A549 (cell line): Measurements from ENCODE around the gene CASP10. TPM values are rescaled to one million over a fixed set of nuclear protein-coding genes. Genes with fewer than 3 reads are reported as not detected.
A peak's percentile ranks its signal among the peaks of the same experiment; 100 is the strongest.

ENCODE experiments used
- ATAC-seq, 2 experiments: fragments of 200-7000 bp in 1 of 2; fragments of >200 bp in 1 of 2; cut with Nextera tagmentation in 1 of 2; cut with Tn5 transposase in 1 of 2; 3 replicates each; pipeline versions ENCODE4 v1.8.0 to v1.9.1; 2018 to 2020; ENCODE audit warnings: mild to moderate bottlenecking in 1 of 2, moderate library complexity in 1 of 2
- CTCF ChIA-PET: fragments of 300-600 bp; sonication (Branson Sonifier 250); formaldehyde crosslinking; extraction: SDS; loops from one replicate; lab custom pipeline; 2021; ENCODE audit warnings: antibody characterized with exemption, inconsistent platforms; lab: Yijun Ruan, JAX
- POLR2A ChIA-PET: fragments of 350-600 bp; formaldehyde crosslinking; extraction: SDS; loops from one replicate; lab custom pipeline; 2021; ENCODE audit warnings: antibody characterized with exemption, inconsistent platforms; lab: Yijun Ruan, JAX
- DNase-seq, 2 experiments: peaks; one replicate each; pipeline versions ENCODE4 v3.0.0 to v3.0.0-alpha.2; 2011 to 2016; ENCODE audit warnings: low read depth in 1 of 2, low spot score in 1 of 2
- FAIRE-seq: peaks from 2 replicates; lab custom pipeline; 2011; peaks lifted over from hg19 to GRCh38; lab: Jason Lieb, UNC
- H3K27ac ChIP-seq, 2 experiments: fragments of >200 bp; sonication (Bioruptor Twin); formaldehyde crosslinking; 3 replicates each; pipeline ENCODE4 v1.5.1; 2016 to 2017
- H3K4me1 ChIP-seq: fragments of >200 bp; sonication (Bioruptor Twin); formaldehyde crosslinking; 3 replicates; pipeline ENCODE4 v1.6.1; 2016
- H3K4me2 ChIP-seq: fragments of >200 bp; sonication (Bioruptor Twin); formaldehyde crosslinking; 3 replicates; pipeline ENCODE4 v1.6.1; 2016
- H3K4me3 ChIP-seq: fragments of >200 bp; sonication (Bioruptor Twin); formaldehyde crosslinking; 3 replicates; pipeline ENCODE4 v1.5.1; 2016
- H3K9me3 ChIP-seq: fragments of >200 bp; sonication (Bioruptor Twin); formaldehyde crosslinking; 3 replicates; pipeline ENCODE4 v1.6.1; 2016
- CHD2 ChIP-seq: fragments of 150-350 bp; IDR thresholded peaks from 2 replicates; pipeline ENCODE4 v1.6.1; 2014; ENCODE audit warnings: low read length; ENCODE audit not compliant: partially characterized antibody
- CTCF ChIP-seq: fragments of >200 bp; sonication (Bioruptor Twin); formaldehyde crosslinking; IDR thresholded peaks from 3 replicates; pipeline ENCODE4 v1.5.1; 2016
- E2F6 ChIP-seq: IDR thresholded peaks from 2 replicates; pipeline ENCODE4 v1.6.1; 2012; ENCODE audit warnings: low read depth, borderline replicate concordance
- EHF ChIP-seq: fragments of 250-450 bp; sonication (Bioruptor Pico); IDR thresholded peaks from 2 replicates; pipeline ENCODE4 v1.5.0; 2020; ENCODE audit warnings: mild to moderate bottlenecking
- EP300 ChIP-seq, 2 experiments: fragments of >200 bp; sonication (Bioruptor Twin); formaldehyde crosslinking; IDR thresholded peaks; 2 replicates in 1 of 2; 3 replicates in 1 of 2; pipeline ENCODE4 v1.6.1; 2016 to 2017
- ESRRA ChIP-seq: fragments of 150-350 bp; IDR thresholded peaks from 2 replicates; pipeline ENCODE4 v1.6.1; 2014; ENCODE audit warnings: mild to moderate bottlenecking, low read length, borderline replicate concordance
- HEYL ChIP-seq: fragments of 250-450 bp; sonication (Bioruptor Pico); IDR thresholded peaks from 2 replicates; pipeline ENCODE4 v1.8.0; 2021; ENCODE audit warnings: mild to moderate bottlenecking, moderate library complexity
- HOXB13 ChIP-seq: fragments of 250-450 bp; sonication (Bioruptor Pico); IDR thresholded peaks from 2 replicates; pipeline ENCODE4 v1.5.0; 2020; ENCODE audit warnings: low read depth, mild to moderate bottlenecking, moderate library complexity
- JUN ChIP-seq, 2 experiments: fragments of >200 bp; sonication (Bioruptor Twin); formaldehyde crosslinking; IDR thresholded peaks; 2 replicates in 1 of 2; 3 replicates in 1 of 2; pipeline ENCODE4 v1.6.1; 2016 to 2017
- JUNB ChIP-seq: fragments of >200 bp; sonication (Bioruptor Twin); formaldehyde crosslinking; IDR thresholded peaks from 2 replicates; pipeline ENCODE4 v1.6.1; 2016
- KDM1A ChIP-seq: fragments of 200-600 bp; sonication (generic); IDR thresholded peaks from 2 replicates; pipeline ENCODE4 v1.6.1; 2016; ENCODE audit warnings: low read depth, mild to moderate bottlenecking
- KDM5A ChIP-seq: fragments of 200-600 bp; sonication (generic); IDR thresholded peaks from 2 replicates; pipeline ENCODE4 v1.6.1; 2016; ENCODE audit warnings: antibody characterized with exemption, mild to moderate bottlenecking
- MAFK ChIP-seq: fragments of 450-650 bp; IDR thresholded peaks from 2 replicates; pipeline ENCODE4 v1.6.1; 2014; ENCODE audit not compliant: partially characterized antibody
- NFE2L2 ChIP-seq: fragments of 150-350 bp; conservative IDR thresholded peaks from 2 replicates; pipeline ENCODE4 v1.6.1; 2014; ENCODE audit warnings: low read length
- PHF8 ChIP-seq: fragments of 200-600 bp; sonication (generic); IDR thresholded peaks from 2 replicates; pipeline ENCODE4 v1.6.1; 2016; ENCODE audit warnings: low read depth, mild to moderate bottlenecking, antibody characterized with exemption, moderate library complexity, borderline replicate concordance
- POLR2AphosphoS2 ChIP-seq: conservative IDR thresholded peaks from 2 replicates; pipeline ENCODE4 v1.6.1; 2012; ENCODE audit warnings: low read length, improper control_type of control experiment, inconsistent platforms
- RAD21 ChIP-seq, 2 experiments: fragments of >200 bp in 1 of 2; sonication (Bioruptor Twin) in 1 of 2; formaldehyde crosslinking in 1 of 2; IDR thresholded peaks in 1 of 2; conservative IDR thresholded peaks in 1 of 2; 2 replicates in 1 of 2; 3 replicates in 1 of 2; pipeline ENCODE4 v1.6.1; 2012 to 2018; ENCODE audit warnings: inconsistent platforms in 1 of 2
- SMC3 ChIP-seq: fragments of >200 bp; sonication (Bioruptor Twin); formaldehyde crosslinking; IDR thresholded peaks from 3 replicates; pipeline ENCODE4 v1.6.1; 2018; ENCODE audit warnings: inconsistent platforms
- USF2 ChIP-seq: fragments of 450-650 bp; IDR thresholded peaks from 2 replicates; pipeline ENCODE4 v1.6.1; 2014; ENCODE audit warnings: antibody characterized with exemption
- ZC3H11A ChIP-seq: fragments of 450-650 bp; IDR thresholded peaks from 2 replicates; pipeline ENCODE4 v1.6.1; 2014; ENCODE audit warnings: antibody characterized with exemption, mild to moderate bottlenecking
- WGBS: methylation state at CpG from one replicate; pipeline ENCODE4 v1.1.6; 2017; ENCODE audit errors: missing lambda C conversion rate; 5-methylcytosine and 5-hydroxymethylcytosine counted together
- polyA plus RNA-seq, 4 experiments: library from polyadenylated mRNA; depleted of rRNA in 3 of 4; stranded (reverse); fragments of >200 nt; fragmentation: RNase III in 1 of 4; extraction: RNeasy Plus Mini Kit Qiagen cat#74134 plus additional on column Dnase treatment in 1 of 4; gene quantifications; 2 replicates in 3 of 4; 3 replicates in 1 of 4; pipeline ENCODE4 v1.2.3, GENCODE V29; 2011 to 2017
- TF ChIP-seq, protein P1 (sequence below): fragments of >200 bp; sonication (Bioruptor Twin); formaldehyde crosslinking; IDR thresholded peaks from 3 replicates; pipeline ENCODE4 v1.6.1; 2016
- TF ChIP-seq, protein P2 (sequence below): fragments of 250-450 bp; sonication (Bioruptor Pico); IDR thresholded peaks from 2 replicates; pipeline ENCODE4 v1.5.0; 2020; ENCODE audit warnings: low read depth, mild to moderate bottlenecking, moderate library complexity

Gene CASP10
- polyA plus RNA-seq, 2 of the 4 experiments (the other 2 are of a cell fraction): 3.0 to 6.5 TPM

DNA sequence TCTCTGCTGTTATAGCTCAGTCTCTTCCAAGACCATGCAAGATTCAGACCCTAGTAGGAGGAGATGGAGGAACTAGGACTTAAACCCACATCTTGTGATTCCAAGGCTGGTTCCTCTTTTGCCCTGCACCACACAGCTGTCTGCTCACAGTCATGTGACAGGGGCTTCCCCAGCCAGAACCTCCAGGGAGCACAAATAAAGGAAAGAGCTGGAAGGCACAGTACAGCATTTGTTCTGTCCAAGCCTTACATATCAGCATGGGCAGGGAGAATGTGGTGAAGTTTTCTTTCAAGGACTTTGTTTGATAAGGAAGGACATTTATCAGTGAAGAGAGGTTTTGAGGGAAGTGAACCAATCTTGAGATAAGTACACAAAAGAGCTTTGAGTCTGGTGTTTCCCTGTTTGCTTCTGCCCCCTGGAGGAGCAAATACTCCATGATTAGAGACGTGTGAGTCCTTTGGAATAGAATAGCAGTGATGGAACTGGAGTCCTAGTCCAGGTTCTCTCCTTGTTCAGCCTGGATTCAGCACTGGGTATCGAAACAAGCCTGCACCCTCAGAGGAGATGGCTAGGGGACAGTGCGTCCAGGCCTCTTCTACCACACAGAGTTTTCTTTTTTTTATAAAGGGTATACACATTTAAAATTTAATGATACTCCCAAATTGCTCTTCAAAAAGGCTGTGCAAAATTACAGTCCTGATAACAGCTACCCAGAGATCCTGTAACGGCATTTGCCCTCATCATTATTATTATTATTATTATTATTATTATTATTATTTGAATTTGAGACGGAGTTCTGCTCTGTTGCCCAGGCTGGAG, 24.6 kb upstream of the CASP10 start:
- ATAC-seq: peak; percentile 94 to 96
- Histone ChIP-seq H3K27ac (peak overlapping the region; percentile 77 to 85), H3K4me1 (peaks cover 16% of the 10 kb centered on the region), H3K4me3 (no peak overlapping the region), H3K4me2 (peak overlapping the region; percentile 42), H3K9me3 (no peaks in the 10 kb centered on the region)
- no peak for FAIRE-seq
- TF ChIP-seq EP300 (IDR thresholded peaks at IDR 0.05) (no peak), RAD21 (conservative IDR thresholded peaks at IDR 0.05 in 1 of 2, IDR thresholded peaks at IDR 0.05 in 1 of 2) (peak; percentile 94), ZC3H11A (no peak), CHD2 (no peak), KDM5A (no peak), JUNB (no peak), USF2 (peak; percentile 76), SMC3 (peak; percentile 93), CTCF (peak; percentile 85), JUN (IDR thresholded peaks at IDR 0.05) (no peak), POLR2AphosphoS2 (no peak), HEYL (CRISPR knock-in tag) (no peak)
- 35% methylated on average over 5 of the region's 5 CpGs for WGBS
- POLR2A ChIA-PET: interaction anchor here (0.6 to 1.5 kb wide), 6 partner anchors 13 to 269 kb away, joined by 3 to 23 read pairs (median 3); partner anchors contain the start of genes CFLAR, NIF3L1, ORC2 and PPIL3
- peak; percentile 75 to 84 for DNase-seq
- CTCF ChIA-PET: interaction anchor here (0.6 to 4.6 kb wide), 39 partner anchors 10 to 449 kb away, joined by 3 to 108 read pairs (median 5); partner anchors contain the start of genes CFLAR and NDUFB3

DNA sequence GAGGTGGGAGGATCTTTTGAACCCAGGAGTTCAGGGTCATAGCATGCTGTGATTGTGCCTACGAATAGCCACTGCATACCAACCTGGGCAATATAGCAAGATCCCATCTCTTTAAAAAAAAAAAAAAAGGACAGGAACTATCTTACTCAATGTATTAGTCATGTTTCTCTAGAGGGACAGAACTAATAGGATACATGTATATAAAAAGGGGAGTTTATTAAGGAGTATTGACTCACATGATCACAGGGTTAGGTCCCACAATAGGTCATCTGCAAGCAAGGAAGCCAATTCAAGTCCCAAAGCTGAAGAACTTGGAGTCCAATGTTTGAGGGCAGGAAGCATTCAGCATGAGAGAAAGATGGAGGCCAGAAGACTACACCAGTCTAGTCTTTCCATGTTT, 18.8 kb upstream of the CASP10 start:
- ChIA-PET CTCF (interaction anchor here (0.7 to 1.3 kb wide), 3 partner anchors 13 to 259 kb away, joined by 3 to 4 read pairs (median 4); no protein-coding TSS in a partner anchor), POLR2A (no interaction called here)
- no peaks in the 10 kb centered on the region for H3K4me1 ChIP-seq
- H3K4me3 ChIP-seq: no peak overlapping the region
- no peak for DNase-seq
- 58% methylated on average over 1 of the region's 1 CpG for WGBS
- FAIRE-seq: no peak
- H3K9me3 ChIP-seq: peaks cover 28% of the 10 kb centered on the region
- no peak for ATAC-seq
- H3K4me2 ChIP-seq: no peak overlapping the region
- TF ChIP-seq ZC3H11A (no peak), KDM1A (no peak), ESRRA (no peak)
- TF ChIP-seq, protein P1, sequence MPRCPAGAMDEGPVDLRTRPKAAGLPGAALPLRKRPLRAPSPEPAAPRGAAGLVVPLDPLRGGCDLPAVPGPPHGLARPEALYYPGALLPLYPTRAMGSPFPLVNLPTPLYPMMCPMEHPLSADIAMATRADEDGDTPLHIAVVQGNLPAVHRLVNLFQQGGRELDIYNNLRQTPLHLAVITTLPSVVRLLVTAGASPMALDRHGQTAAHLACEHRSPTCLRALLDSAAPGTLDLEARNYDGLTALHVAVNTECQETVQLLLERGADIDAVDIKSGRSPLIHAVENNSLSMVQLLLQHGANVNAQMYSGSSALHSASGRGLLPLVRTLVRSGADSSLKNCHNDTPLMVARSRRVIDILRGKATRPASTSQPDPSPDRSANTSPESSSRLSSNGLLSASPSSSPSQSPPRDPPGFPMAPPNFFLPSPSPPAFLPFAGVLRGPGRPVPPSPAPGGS: no peak
- no peak overlapping the region for H3K27ac ChIP-seq

DNA sequence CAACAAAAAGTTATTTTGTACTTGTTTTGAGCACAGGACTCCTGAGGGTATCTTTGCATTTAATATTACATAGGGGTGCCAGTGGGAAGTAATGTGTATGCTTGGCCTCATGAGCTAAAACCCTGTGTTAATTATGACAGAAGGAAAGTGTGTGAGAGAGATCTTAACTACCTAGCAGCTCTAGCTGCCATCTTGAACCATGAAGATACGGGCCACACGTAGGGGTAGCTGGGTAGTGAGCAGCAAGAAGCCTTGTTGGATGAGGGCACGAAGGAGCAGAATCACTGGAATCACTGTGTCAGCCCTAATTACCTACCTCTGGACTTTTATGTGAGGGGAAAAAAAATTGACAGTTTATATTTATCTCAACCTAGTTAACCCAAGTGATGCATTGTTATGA, 15.4 kb upstream of the CASP10 start:
- no peak overlapping the region for H3K27ac ChIP-seq
- H3K4me2 ChIP-seq: no peak overlapping the region
- 0 out of 3 replicates have a peak, but pooled peaks cover 4% of the 10 kb centered on the region for H3K4me1 ChIP-seq
- CTCF ChIA-PET: interaction anchor here (0.6 to 3.2 kb wide), 6 partner anchors 9 to 130 kb away, joined by 3 to 21 read pairs (median 4); no protein-coding TSS in a partner anchor
- FAIRE-seq: no peak
- 97% methylated on average over 3 of the region's 3 CpGs for WGBS
- peaks cover 32% of the 10 kb centered on the region for H3K9me3 ChIP-seq
- DNase-seq: no peak
- H3K4me3 ChIP-seq: no peak overlapping the region
- ATAC-seq: no peak
- POLR2A ChIA-PET: no interaction called here
- no peak for TF ChIP-seq E2F6
- TF ChIP-seq RAD21 (conservative IDR thresholded peaks at IDR 0.05 in 1 of 2, IDR thresholded peaks at IDR 0.05 in 1 of 2): no peak
- TF ChIP-seq, protein P2, sequence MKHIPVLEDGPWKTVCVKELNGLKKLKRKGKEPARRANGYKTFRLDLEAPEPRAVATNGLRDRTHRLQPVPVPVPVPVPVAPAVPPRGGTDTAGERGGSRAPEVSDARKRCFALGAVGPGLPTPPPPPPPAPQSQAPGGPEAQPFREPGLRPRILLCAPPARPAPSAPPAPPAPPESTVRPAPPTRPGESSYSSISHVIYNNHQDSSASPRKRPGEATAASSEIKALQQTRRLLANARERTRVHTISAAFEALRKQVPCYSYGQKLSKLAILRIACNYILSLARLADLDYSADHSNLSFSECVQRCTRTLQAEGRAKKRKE (CRISPR knock-in tag): no peak
- TF ChIP-seq HOXB13: no peak
- no peak for TF ChIP-seq CHD2
- no peak for TF ChIP-seq SMC3
- TF ChIP-seq NFE2L2: no peak
- no peak for TF ChIP-seq MAFK
- TF ChIP-seq, protein P1: no peak
- no peak for TF ChIP-seq EHF
- TF ChIP-seq PHF8: no peak
- no peak for TF ChIP-seq HEYL (CRISPR knock-in tag)
